Measurements from ENCODE around the gene CASKIN2. TPM values are rescaled to one million over a fixed set of nuclear protein-coding genes. Genes with fewer than 3 reads are reported as not detected.

Gene CASKIN2
- total RNA-seq, 1 donor from 2014 or later = 5.7 TPM

DNA sequence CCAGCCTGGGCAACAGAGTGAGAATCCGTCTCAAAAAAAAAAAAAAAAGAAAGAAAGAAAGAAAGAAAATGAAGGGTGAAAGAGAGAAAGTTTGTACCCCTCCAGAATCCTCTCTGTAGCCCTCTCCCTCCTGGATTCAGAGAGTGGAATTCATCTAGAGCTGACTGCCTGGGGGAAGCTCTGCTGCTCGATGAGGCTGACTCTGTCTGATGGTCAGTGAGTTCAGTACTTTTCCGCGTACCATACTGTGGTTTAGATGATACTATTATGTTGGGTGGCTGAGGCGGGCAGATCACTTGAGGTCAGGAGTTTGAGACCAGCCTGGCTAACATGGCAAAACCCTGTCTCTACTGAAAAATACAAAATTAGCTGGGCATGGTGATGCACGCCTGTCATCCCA lies 44.1 kb downstream of the CASKIN2 start:
- H2AFZ ChIP-seq (replicated peaks) = no peak overlapping the region
- H3K4me3 ChIP-seq = no peak overlapping the region
- no peaks in the 10 kb centered on the region for H3K27me3 Mint-ChIP-seq (ENCODE audit: insufficient read depth, low read depth)
- no peak overlapping the region for H3K27ac ChIP-seq
- no peak overlapping the region for H3K9ac ChIP-seq
- H3K36me3 ChIP-seq = no peaks in the 10 kb centered on the region
- TF ChIP-seq, protein P1, sequence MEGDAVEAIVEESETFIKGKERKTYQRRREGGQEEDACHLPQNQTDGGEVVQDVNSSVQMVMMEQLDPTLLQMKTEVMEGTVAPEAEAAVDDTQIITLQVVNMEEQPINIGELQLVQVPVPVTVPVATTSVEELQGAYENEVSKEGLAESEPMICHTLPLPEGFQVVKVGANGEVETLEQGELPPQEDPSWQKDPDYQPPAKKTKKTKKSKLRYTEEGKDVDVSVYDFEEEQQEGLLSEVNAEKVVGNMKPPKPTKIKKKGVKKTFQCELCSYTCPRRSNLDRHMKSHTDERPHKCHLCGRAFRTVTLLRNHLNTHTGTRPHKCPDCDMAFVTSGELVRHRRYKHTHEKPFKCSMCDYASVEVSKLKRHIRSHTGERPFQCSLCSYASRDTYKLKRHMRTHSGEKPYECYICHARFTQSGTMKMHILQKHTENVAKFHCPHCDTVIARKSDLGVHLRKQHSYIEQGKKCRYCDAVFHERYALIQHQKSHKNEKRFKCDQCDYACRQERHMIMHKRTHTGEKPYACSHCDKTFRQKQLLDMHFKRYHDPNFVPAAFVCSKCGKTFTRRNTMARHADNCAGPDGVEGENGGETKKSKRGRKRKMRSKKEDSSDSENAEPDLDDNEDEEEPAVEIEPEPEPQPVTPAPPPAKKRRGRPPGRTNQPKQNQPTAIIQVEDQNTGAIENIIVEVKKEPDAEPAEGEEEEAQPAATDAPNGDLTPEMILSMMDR (IDR thresholded peaks at IDR 0.05) = no peak
- TF ChIP-seq EZH2 (IDR thresholded peaks at IDR 0.05) (no peak), EZH2phosphoT487 (IDR thresholded peaks at IDR 0.05) (no peak)
- H3K79me2 ChIP-seq (ENCODE audit: low read depth) = peaks cover 8% of the 10 kb centered on the region
- peaks cover under 1% of the 10 kb centered on the region for H3K9me3 Mint-ChIP-seq
- no peak overlapping the region for H3K4me3 Mint-ChIP-seq
- no peak overlapping the region for H3K27ac Mint-ChIP-seq
- no peak overlapping the region for H3K4me2 ChIP-seq
- H3K27me3 ChIP-seq = no peaks in the 10 kb centered on the region
- peaks cover 11% of the 10 kb centered on the region for H4K20me1 ChIP-seq (ENCODE audit: low read depth)
- H3K4me1 Mint-ChIP-seq = peaks cover 27% of the 10 kb centered on the region
- no peaks in the 10 kb centered on the region for H3K9me3 ChIP-seq (ENCODE audit: low read depth)
- peaks cover 18% of the 10 kb centered on the region for H3K36me3 Mint-ChIP-seq
- DNase-seq (ENCODE audit: low spot score) = no peak
- H3F3A ChIP-seq (ENCODE audit: low read depth) = no peaks in the 10 kb centered on the region
- H3K4me1 ChIP-seq = peaks cover 12% of the 10 kb centered on the region

DNA sequence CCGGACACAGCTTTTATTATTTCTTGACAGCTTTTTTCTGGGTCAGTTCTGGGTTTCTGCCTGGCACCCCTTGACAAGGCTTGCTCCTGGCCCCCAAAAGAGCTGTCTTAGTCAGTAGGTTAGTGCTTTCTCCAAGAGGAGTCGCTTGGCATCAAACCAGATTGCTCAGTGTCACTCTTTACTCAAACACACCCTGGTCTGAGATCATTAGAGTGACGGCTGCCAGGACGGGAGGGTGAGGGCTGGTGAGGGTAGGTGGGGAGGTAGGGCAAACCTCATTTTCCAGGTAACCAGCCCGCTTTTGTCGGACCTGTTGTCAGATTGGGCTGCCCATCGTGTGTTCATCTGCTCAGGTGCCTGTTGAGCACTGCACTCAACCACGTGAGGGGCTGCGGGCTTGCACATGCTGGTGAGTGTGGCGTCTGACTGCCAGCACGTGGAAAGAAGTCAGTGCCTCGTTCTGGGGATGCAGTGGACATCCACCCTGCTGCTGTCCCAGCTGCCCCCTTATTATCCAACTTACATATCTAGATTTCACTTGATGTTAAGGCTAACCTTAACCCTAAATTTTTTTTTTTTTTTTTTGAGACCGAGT lies 46.5 kb downstream of the CASKIN2 start:
- Mint-ChIP-seq H3K9me3 (peaks cover 3% of the 10 kb centered on the region), H3K4me1 (peaks cover 7% of the 10 kb centered on the region), H3K27me3 (ENCODE audit: insufficient read depth, low read depth) (no peaks in the 10 kb centered on the region), H3K36me3 (peaks cover 28% of the 10 kb centered on the region), H3K4me3 (no peak overlapping the region), H3K27ac (no peak overlapping the region)
- Histone ChIP-seq H3K9me3 (ENCODE audit: low read depth) (no peaks in the 10 kb centered on the region), H3K36me3 (no peaks in the 10 kb centered on the region), H3K27me3 (no peaks in the 10 kb centered on the region), H3K9ac (no peak overlapping the region), H2AFZ (replicated peaks) (no peak overlapping the region), H3K4me1 (no peaks in the 10 kb centered on the region), H3K4me2 (no peak overlapping the region), H3K4me3 (no peak overlapping the region), H4K20me1 (ENCODE audit: low read depth) (peaks cover 7% of the 10 kb centered on the region), H3K27ac (no peak overlapping the region), H3F3A (ENCODE audit: low read depth) (no peaks in the 10 kb centered on the region), H3K79me2 (ENCODE audit: low read depth) (peaks cover 21% of the 10 kb centered on the region)
- DNase-seq (ENCODE audit: low spot score) = no peak
- TF ChIP-seq EZH2 (IDR thresholded peaks at IDR 0.05) = no peak
- TF ChIP-seq EZH2phosphoT487 (IDR thresholded peaks at IDR 0.05) = no peak
- TF ChIP-seq, protein P1 (IDR thresholded peaks at IDR 0.05) = no peak

DNA sequence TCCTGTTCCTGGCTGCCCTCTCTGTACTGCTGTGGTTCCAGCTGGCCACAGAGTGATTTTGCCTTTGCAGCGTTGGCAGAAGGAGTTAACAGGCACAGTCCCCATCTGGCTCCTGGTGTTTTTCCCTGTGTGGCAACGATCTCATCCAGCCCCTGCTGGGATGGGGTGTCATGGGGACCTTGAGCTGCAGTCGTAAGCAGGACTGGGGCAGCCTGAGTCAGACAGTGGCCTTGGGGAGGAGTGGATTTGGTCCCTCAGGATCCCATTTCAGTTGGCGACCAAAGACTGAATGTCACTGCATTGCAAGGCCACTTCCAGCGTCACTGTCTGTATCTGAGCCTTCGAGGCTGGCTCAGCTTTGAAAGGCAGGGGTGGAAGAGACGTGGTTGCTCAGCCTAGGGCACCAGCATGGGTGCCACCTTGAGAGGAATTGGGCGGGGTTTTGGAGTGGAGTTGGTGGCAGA lies 47.0 kb downstream of the CASKIN2 start:
- Histone ChIP-seq H3K9ac (no peak overlapping the region), H4K20me1 (ENCODE audit: low read depth) (peaks cover 7% of the 10 kb centered on the region), H3K4me1 (no peaks in the 10 kb centered on the region), H3K36me3 (no peaks in the 10 kb centered on the region), H3K79me2 (ENCODE audit: low read depth) (peaks cover 24% of the 10 kb centered on the region), H3K27ac (no peak overlapping the region), H3K4me2 (no peak overlapping the region), H3F3A (ENCODE audit: low read depth) (no peaks in the 10 kb centered on the region), H3K9me3 (ENCODE audit: low read depth) (no peaks in the 10 kb centered on the region), H3K4me3 (no peak overlapping the region), H2AFZ (replicated peaks) (no peak overlapping the region), H3K27me3 (no peaks in the 10 kb centered on the region)
- Mint-ChIP-seq H3K4me3 (no peak overlapping the region), H3K27ac (no peak overlapping the region), H3K27me3 (ENCODE audit: insufficient read depth, low read depth) (no peaks in the 10 kb centered on the region), H3K9me3 (peaks cover 3% of the 10 kb centered on the region), H3K36me3 (peaks cover 28% of the 10 kb centered on the region), H3K4me1 (peaks cover 7% of the 10 kb centered on the region)
- TF ChIP-seq, protein P1 (IDR thresholded peaks at IDR 0.05) = no peak
- TF ChIP-seq EZH2phosphoT487 (IDR thresholded peaks at IDR 0.05) (no peak), EZH2 (IDR thresholded peaks at IDR 0.05) (no peak)
- no peak for DNase-seq (ENCODE audit: low spot score)

Measured in neural progenitor cell (in vitro differentiated cells).